SK-N-MC (cell line): ENCODE measurements around the gene RPS2.
"Not testable (repeated sequence)": the region's sequence is repeated elsewhere in the genome, so short reads cannot be mapped to it uniquely, and the experiment has no call there.

ENCODE experiments used
- DNase-seq: peaks from one replicate; pipeline ENCODE4 v3.0.0-alpha.2; 2011; ENCODE audit warnings: low read depth, low spot score
- H3K27ac ChIP-seq: fragments of 200-600 bp; sonication (generic); 2 replicates; pipeline ENCODE4 v1.5.1; 2016; ENCODE audit warnings: mixed run types
- H3K36me3 ChIP-seq: fragments of 200-600 bp; sonication (generic); 2 replicates; pipeline ENCODE4 v1.6.1; 2017; ENCODE audit warnings: antibody characterized with exemption, low read length, mixed read lengths; ENCODE audit not compliant: insufficient read depth
- H3K4me3 ChIP-seq: fragments of 200-600 bp; sonication (generic); 2 replicates; pipeline ENCODE4 v1.5.1; 2016
- H3K9ac ChIP-seq: fragments of 200-600 bp; sonication (generic); 2 replicates; pipeline ENCODE4 v1.8.0; 2017; ENCODE audit warnings: mixed run types, mixed read lengths; ENCODE audit not compliant: insufficient read length
- H3K9me3 ChIP-seq: fragments of 200-600 bp; sonication (generic); 2 replicates; pipeline ENCODE4 v1.6.1; 2017; ENCODE audit warnings: low read depth, mild to moderate bottlenecking, antibody characterized with exemption, low read length, moderate library complexity, mixed read lengths
- EZH2 ChIP-seq: fragments of 200-600 bp; sonication (generic); IDR thresholded peaks from one replicate; pipeline ENCODE4 v1.6.1; 2017; ENCODE audit warnings: antibody characterized with exemption
- FOXP2 ChIP-seq: optimal IDR thresholded peaks from 2 replicates; pipeline ENCODE3; 2011; ENCODE audit warnings: mild to moderate bottlenecking, moderate library complexity; ENCODE audit not compliant: insufficient read depth; ENCODE audit errors: extremely low read length, control extremely low read depth
- POLR2AphosphoS5 ChIP-seq: IDR thresholded peaks from 2 replicates; pipeline ENCODE4 v1.6.1; 2012; ENCODE audit warnings: mild to moderate bottlenecking, low read depth, low read length, borderline replicate concordance

Gene RPS2

GRCh38 chr16:1973461-1974156 is 9.0 kb upstream of the RPS2 start:
- no peak overlapping the region for H3K9ac ChIP-seq
- no peak for DNase-seq
- no peaks in the 10 kb centered on the region for H3K9me3 ChIP-seq
- peaks cover 36% of the 10 kb centered on the region; the same call in 1 of the 2 replicates for H3K36me3 ChIP-seq
- no peak overlapping the region for H3K27ac ChIP-seq
- no peak for TF ChIP-seq EZH2
- no peak for TF ChIP-seq POLR2AphosphoS5
- TF ChIP-seq FOXP2: no peak
- H3K4me3 ChIP-seq: no peak overlapping the region

- no peak for DNase-seq
- Histone ChIP-seq H3K9me3 (no peaks in the 10 kb centered on the region), H3K27ac (peak overlapping the region; percentile 48; the same call in 1 of the 2 replicates), H3K4me3 (peak overlapping the region; percentile 81), H3K9ac (peak overlapping the region; percentile 91), H3K36me3 (peaks cover 29% of the 10 kb centered on the region; the same call in 1 of the 2 replicates)
- TF ChIP-seq EZH2: no peak
- TF ChIP-seq POLR2AphosphoS5: no peak
- no peak for TF ChIP-seq FOXP2
Measured at GRCh38 chr16:1972490-1972877, 7.9 kb upstream of the RPS2 start.

- DNase-seq: no peak
- H3K9me3 ChIP-seq: no peaks in the 10 kb centered on the region
- peaks cover 23% of the 10 kb centered on the region; the same call in 1 of the 2 replicates for H3K36me3 ChIP-seq
- H3K27ac ChIP-seq: peak within 1 kb of the TSS; percentile 62; the same call in 1 of the 2 replicates
- peak within 1 kb of the TSS; percentile 91 for H3K9ac ChIP-seq
- H3K4me3 ChIP-seq: peak within 1 kb of the TSS; percentile 81
- TF ChIP-seq EZH2 (no peak), FOXP2 (peak; percentile 94), POLR2AphosphoS5 (peak; percentile 91)
Measured at GRCh38 chr16:1971796-1972489, 7.3 kb upstream of the RPS2 start, which contains the start of gene TBL3. Gene TBL3 (plus strand): TSS chr16:1972053. CDS start chr16:1972165, 112 bp downstream.

GRCh38 chr16:1968146-1968953 is 3.7 kb upstream of the RPS2 start:
- TF ChIP-seq POLR2AphosphoS5: no peak
- TF ChIP-seq FOXP2: no peak
- no peak for TF ChIP-seq EZH2

GRCh38 chr16:1966460-1966859 is 1.8 kb upstream of the RPS2 start, which contains the start of gene RNF151:
Gene RNF151 (plus strand): TSS chr16:1966856. CDS start chr16:1966882, 26 bp downstream.
- no peak for DNase-seq
- Histone ChIP-seq H3K27ac (no peak within 1 kb of the TSS), H3K9ac (peak within 1 kb of the TSS; percentile 95), H3K4me3 (peak within 1 kb of the TSS; percentile 94), H3K36me3 (peaks cover 27% of the 10 kb centered on the region), H3K9me3 (no peaks in the 10 kb centered on the region)
- no peak for TF ChIP-seq FOXP2
- no peak for TF ChIP-seq EZH2
- TF ChIP-seq POLR2AphosphoS5: no peak

More at GRCh38 chr16:1968146-1968953, 3.7 kb upstream of the RPS2 start:
- peaks cover 9% of the 10 kb centered on the region for H3K36me3 ChIP-seq
- H3K9me3 ChIP-seq: no peaks in the 10 kb centered on the region
- no peak overlapping the region for H3K9ac ChIP-seq
- DNase-seq: no peak
- H3K4me3 ChIP-seq: no peak overlapping the region
- H3K27ac ChIP-seq: no peak overlapping the region

- no peak for TF ChIP-seq POLR2AphosphoS5
- TF ChIP-seq FOXP2: no peak
- no peak for TF ChIP-seq EZH2
- peaks cover 27% of the 10 kb centered on the region for H3K36me3 ChIP-seq
- peak overlapping the region; percentile 95 for H3K9ac ChIP-seq
Measured at GRCh38 chr16:1965396-1966001, 873 bp upstream of the RPS2 start.

GRCh38 chr16:1963806-1964505 is 670 bp downstream of the RPS2 start:
- H3K9ac ChIP-seq: peak overlapping the region; percentile 95
- TF ChIP-seq POLR2AphosphoS5 (no peak; the same call in 1 of the 2 replicates), EZH2 (no peak), FOXP2 (no peak)
- H3K9me3 ChIP-seq: no peaks in the 10 kb centered on the region
- DNase-seq: no peak
- peaks cover 27% of the 10 kb centered on the region for H3K36me3 ChIP-seq
- H3K27ac ChIP-seq: peak overlapping the region; percentile 94
- peak overlapping the region; percentile 94 for H3K4me3 ChIP-seq

More at GRCh38 chr16:1965396-1966001, 873 bp upstream of the RPS2 start:
- peak overlapping the region; percentile 94 for H3K4me3 ChIP-seq
- H3K9me3 ChIP-seq: no peaks in the 10 kb centered on the region
- peak overlapping the region; percentile 83 for H3K27ac ChIP-seq
- DNase-seq: no peak

GRCh38 chr16:1962161-1963153 is 2.2 kb downstream of the RPS2 start:
- not testable (repeated sequence) for H3K9me3 ChIP-seq, DNase-seq
- Histone ChIP-seq H3K36me3 (peaks cover 27% of the 10 kb centered on the region), H3K9ac (peak overlapping the region; percentile 95), H3K27ac (peak overlapping the region; percentile 94), H3K4me3 (peak overlapping the region; percentile 94)
